ENCODE data around the gene PLA2G10. TPM values are rescaled to one million over a fixed set of nuclear protein-coding genes. Genes with fewer than 3 reads are reported as not detected.
A peak's percentile ranks its signal among the peaks of the same experiment; 100 is the strongest.

Gene PLA2G10
- total and polyA plus RNA-seq, 2 of the 13 experiments (the other 11 are each of a cell fraction or from before 2014, with no cell fraction given): not detected

- Histone ChIP-seq H3K9me3 (ENCODE audit: low read length) (no peaks in the 10 kb centered on the region), H4K20me1 (ENCODE audit: insufficient read depth, low read length) (no peaks in the 10 kb centered on the region), H3K27me3 (ENCODE audit: control insufficient read depth in 1 of 2, insufficient read depth in 2 of 2, low read length in 2 of 2) (0 out of 5 replicates have a peak, but pooled peaks cover 0 to 4% of the 10 kb centered on the region in 2 experiments), H3K9ac (ENCODE audit: insufficient read depth, low read depth, low read length) (no peak overlapping the region), H3K4me3 (replicated peaks in 1 of 3; ENCODE audit: insufficient read depth in 1 of 3, low read depth in 2 of 3, low read length in 3 of 3) (no peak overlapping the region), H3K4me2 (ENCODE audit: low read depth, low read length) (no peak overlapping the region), H3K79me2 (ENCODE audit: insufficient read depth, low read length) (no peaks in the 10 kb centered on the region), H3K27ac (ENCODE audit: extremely low read length, insufficient read depth, low read length) (no peak overlapping the region), H3K4me1 (ENCODE audit: insufficient read depth, low read length) (peaks cover 12% of the 10 kb centered on the region), H2AFZ (ENCODE audit: low read length) (no peak overlapping the region), H3K36me3 (replicated peaks in 1 of 2; ENCODE audit: control insufficient read depth in 1 of 2, insufficient read depth in 2 of 2, low read length in 2 of 2) (no peaks in the 10 kb centered on the region)
- DNase-seq (ENCODE audit: low spot score) (no peak), FAIRE-seq (no peak), ATAC-seq (no peak)
- no peak for TF ChIP-seq KLF13 (CRISPR knock-in tag; IDR thresholded peaks at IDR 0.05)
- TF ChIP-seq FOSL2 (CRISPR knock-in tag; IDR thresholded peaks at IDR 0.05): no peak
- no peak for TF ChIP-seq SP5 (CRISPR knock-in tag; IDR thresholded peaks at IDR 0.05; ENCODE audit: borderline replicate concordance, low read depth)
- no peak for TF ChIP-seq ZBTB21 (CRISPR knock-in tag; IDR thresholded peaks at IDR 0.05)
- TF ChIP-seq NCOA2 (CRISPR knock-in tag; IDR thresholded peaks at IDR 0.05): no peak
- no peak for TF ChIP-seq ZNF274 (CRISPR knock-in tag; IDR thresholded peaks at IDR 0.05)
- no peak for TF ChIP-seq ZNF432 (CRISPR knock-in tag; IDR thresholded peaks at IDR 0.05; ENCODE audit: borderline replicate concordance)
- TF ChIP-seq CREB1 (IDR thresholded peaks at IDR 0.05): peak; percentile 57
- no peak for TF ChIP-seq CREB1 (CRISPR knock-in tag; IDR thresholded peaks at IDR 0.05)
- TF ChIP-seq HDAC1 (CRISPR knock-in tag; IDR thresholded peaks at IDR 0.05): no peak
- no peak for TF ChIP-seq ELF3 (CRISPR knock-in tag; IDR thresholded peaks at IDR 0.05)
- TF ChIP-seq MEIS2 (CRISPR knock-in tag; IDR thresholded peaks at IDR 0.05): no peak
- no peak for TF ChIP-seq SALL2 (CRISPR knock-in tag; IDR thresholded peaks at IDR 0.05)
- peak; percentile 90 for TF ChIP-seq ATF7 (IDR thresholded peaks at IDR 0.05)
- no peak for TF ChIP-seq ATF7 (CRISPR knock-in tag; IDR thresholded peaks at IDR 0.05)
- no peak for TF ChIP-seq ZNF260 (CRISPR knock-in tag; IDR thresholded peaks at IDR 0.05; ENCODE audit: borderline replicate concordance, low read depth)
- no peak for TF ChIP-seq ZNF563 (CRISPR knock-in tag; IDR thresholded peaks at IDR 0.05)
- WGBS (ENCODE audit: low lambda C conversion rate): 34% methylated on average over 3 of the region's 3 CpGs
- in situ Hi-C loops (cut with HindIII; ENCODE audit: extremely low pct_ligation_motif_present, low pct_unique_long_range_greater_than_20kb) (no loop called here), intact Hi-C loops (cut with micrococcal nuclease; ENCODE audit: unreplicated experiment) (no loop called here)
- BruUV-seq (replicated peaks): no TSS peak
- ChIA-PET POLR2A (no interaction called here), CTCF (ENCODE audit: low intra/inter-chr PET ratio, low total read pairs) (no interaction called here)
Measured at GRCh38 chr16:14676633-14677032, 17.5 kb downstream of the PLA2G10 start.

All from HepG2 (cell line).